ENCODE data around the gene DHFR2. TPM values are rescaled to one million over a fixed set of nuclear protein-coding genes. Genes with fewer than 3 reads are reported as not detected.
"Not testable (repeated sequence)": the region's sequence is repeated elsewhere in the genome, so short reads cannot be mapped to it uniquely, and the experiment has no call there.

The DHFR2 gene
- total and polyA plus RNA-seq, 9 donors, result 4.6 to 13.9 (median 8.7) TPM

DNA sequence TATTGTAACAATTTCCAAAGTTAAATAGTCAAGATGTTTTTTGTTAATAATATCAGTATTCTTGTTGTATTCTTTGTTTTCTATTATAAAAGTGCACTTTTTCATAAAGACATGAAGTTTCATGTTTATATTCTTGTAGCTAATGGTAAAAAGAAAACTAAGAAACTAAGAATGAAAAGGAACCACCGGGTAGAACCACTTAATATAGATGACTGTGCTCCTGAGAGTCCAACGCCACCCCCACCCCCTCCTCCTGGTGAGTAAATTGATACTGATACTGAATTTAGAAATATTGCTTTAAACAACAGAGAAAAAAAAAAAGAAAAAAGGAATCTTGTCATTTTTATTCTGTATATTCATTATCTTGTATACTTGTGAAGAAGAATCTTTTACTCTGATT is 13.4 kb downstream of the DHFR2 start:
- H3K27me3 ChIP-seq, result no peaks in the 10 kb centered on the region
- TF ChIP-seq, protein P1, sequence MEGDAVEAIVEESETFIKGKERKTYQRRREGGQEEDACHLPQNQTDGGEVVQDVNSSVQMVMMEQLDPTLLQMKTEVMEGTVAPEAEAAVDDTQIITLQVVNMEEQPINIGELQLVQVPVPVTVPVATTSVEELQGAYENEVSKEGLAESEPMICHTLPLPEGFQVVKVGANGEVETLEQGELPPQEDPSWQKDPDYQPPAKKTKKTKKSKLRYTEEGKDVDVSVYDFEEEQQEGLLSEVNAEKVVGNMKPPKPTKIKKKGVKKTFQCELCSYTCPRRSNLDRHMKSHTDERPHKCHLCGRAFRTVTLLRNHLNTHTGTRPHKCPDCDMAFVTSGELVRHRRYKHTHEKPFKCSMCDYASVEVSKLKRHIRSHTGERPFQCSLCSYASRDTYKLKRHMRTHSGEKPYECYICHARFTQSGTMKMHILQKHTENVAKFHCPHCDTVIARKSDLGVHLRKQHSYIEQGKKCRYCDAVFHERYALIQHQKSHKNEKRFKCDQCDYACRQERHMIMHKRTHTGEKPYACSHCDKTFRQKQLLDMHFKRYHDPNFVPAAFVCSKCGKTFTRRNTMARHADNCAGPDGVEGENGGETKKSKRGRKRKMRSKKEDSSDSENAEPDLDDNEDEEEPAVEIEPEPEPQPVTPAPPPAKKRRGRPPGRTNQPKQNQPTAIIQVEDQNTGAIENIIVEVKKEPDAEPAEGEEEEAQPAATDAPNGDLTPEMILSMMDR (IDR thresholded peaks at IDR 0.05), result no peak
- TF ChIP-seq EP300 (IDR thresholded peaks at IDR 0.05) (no peak), POLR2A (IDR thresholded peaks at IDR 0.05) (no peak)
- 94 to 99% (median 94%) methylated on average over 2 of the region's 2 CpGs for WGBS, 3 donors
- intact Hi-C loops (cut with DNase I), result no loop called here
- H3K4me3 ChIP-seq, result no peak overlapping the region
- DNase-seq, result no peak
- no peaks in the 10 kb centered on the region for H3K36me3 ChIP-seq
- no peaks in the 10 kb centered on the region for H3K4me1 ChIP-seq (ENCODE audit: insufficient read depth)
- no peaks in the 10 kb centered on the region for H3K9me3 ChIP-seq
- H3K27ac ChIP-seq, result no peak overlapping the region

DNA sequence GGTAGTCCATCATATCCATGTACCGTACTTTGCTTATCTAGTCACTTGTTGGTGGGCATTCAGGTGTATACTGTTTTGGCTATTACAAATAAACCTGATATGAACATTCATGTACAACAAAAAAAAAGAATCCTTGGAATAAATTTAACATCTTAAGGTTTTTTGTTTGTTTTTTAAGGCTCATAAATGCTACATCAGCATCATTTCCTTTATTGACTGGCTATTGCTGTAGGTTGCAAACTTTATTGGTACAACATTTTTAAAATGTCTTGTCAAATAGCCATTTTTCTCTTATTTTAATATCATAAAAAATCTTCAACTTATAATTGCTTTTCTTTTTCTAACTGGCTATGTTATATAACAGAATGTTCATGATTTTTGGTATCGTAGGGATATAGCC is 16.2 kb downstream of the DHFR2 start:
- H3K36me3 ChIP-seq, result no peaks in the 10 kb centered on the region
- no peaks in the 10 kb centered on the region for H3K27me3 ChIP-seq
- H3K27ac ChIP-seq, result no peak overlapping the region
- H3K4me1 ChIP-seq (ENCODE audit: insufficient read depth), result no peaks in the 10 kb centered on the region
- no peak for DNase-seq
- no peaks in the 10 kb centered on the region for H3K9me3 ChIP-seq
- no peak overlapping the region for H3K4me3 ChIP-seq
- no peak for TF ChIP-seq POLR2A (IDR thresholded peaks at IDR 0.05)
- TF ChIP-seq, protein P1 (IDR thresholded peaks at IDR 0.05), result no peak
- TF ChIP-seq EP300 (IDR thresholded peaks at IDR 0.05), result no peak
- intact Hi-C loops (cut with DNase I), result no loop called here
- 95 to 97% (median 97%) methylated on average over 2 of the region's 2 CpGs for WGBS, 3 donors

DNA sequence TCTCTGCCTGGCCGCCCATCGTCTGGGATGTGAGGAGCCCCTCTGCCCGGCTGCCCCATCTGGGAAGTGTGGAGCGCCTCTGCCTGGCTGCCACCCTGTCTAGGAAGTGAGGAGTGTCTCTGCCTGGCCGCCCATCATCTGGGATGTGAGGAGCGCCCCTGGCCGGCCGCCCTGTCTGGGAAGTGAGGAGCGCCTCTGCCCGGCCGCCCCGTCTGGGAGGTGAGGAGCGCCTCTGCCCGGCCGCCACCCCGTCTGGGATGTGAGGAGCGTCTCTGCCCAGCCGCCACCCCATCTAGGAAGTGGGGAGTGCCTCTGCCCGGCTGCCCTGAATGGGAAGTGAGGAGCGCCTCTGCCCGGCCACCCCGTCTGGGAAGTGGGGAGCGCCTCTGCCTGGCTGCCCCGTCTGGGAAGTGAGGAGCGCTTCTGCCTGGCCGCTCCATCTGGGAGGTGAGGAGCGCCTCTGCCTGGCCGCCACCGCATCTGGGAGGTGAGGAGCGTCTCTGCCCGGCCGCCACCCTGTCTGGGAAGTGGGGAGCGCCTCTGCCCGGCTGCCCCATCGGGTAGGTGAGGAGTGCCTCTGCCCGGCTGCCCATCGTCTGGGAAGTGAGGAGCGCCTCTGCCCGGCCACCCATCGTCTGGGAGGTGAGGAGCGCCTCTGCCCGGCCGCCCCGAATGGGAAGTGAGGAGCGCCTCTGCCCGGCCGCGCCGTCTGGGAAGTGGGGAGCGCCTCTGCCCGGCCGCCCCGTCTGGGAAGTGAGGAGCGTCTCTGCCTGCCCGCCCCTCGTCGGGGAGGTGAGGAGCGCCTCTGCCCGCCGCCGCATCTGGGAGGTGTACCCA is 18.4 kb downstream of the DHFR2 start:
- H3K27ac ChIP-seq; H3K4me1 ChIP-seq (ENCODE audit: insufficient read depth); intact Hi-C loops (cut with DNase I); H3K36me3 ChIP-seq; H3K4me3 ChIP-seq; H3K9me3 ChIP-seq; H3K27me3 ChIP-seq: not testable (repeated sequence)
- peak in 1 of 5 donors; percentile 9 for DNase-seq
- 95 to 99% (median 97%) methylated on average over 57 to 61 of the region's 61 CpGs for WGBS, 3 donors

DNA sequence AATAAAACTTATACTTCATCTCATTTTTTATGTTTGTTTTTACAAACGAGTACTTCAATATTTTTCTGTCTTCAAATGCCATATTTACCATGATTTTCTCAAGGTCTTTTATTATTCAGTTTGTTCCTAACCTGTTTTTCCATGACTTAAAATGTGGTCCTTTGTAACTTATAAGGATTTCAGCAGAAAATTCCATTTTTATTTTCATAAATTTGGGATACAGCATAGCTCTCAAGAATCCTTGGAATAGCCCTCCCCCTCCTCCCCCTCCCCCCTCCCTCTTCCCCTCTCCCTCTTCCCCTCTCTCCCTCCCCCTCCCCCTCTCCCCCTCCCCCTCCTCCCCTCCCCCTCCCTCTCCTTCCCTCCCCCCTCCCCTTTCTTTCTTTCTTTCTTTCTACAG is 19.4 kb downstream of the DHFR2 start:
- 66 to 73% (median 70%) methylated on average over 1 of the region's 1 CpG for WGBS, 3 donors
- no peak overlapping the region for H3K27ac ChIP-seq
- no peaks in the 10 kb centered on the region for H3K36me3 ChIP-seq
- no peak for DNase-seq
- H3K4me3 ChIP-seq, result no peak overlapping the region
- intact Hi-C loops (cut with DNase I), result no loop called here
- TF ChIP-seq, protein P1 (IDR thresholded peaks at IDR 0.05), result no peak
- no peak for TF ChIP-seq EP300 (IDR thresholded peaks at IDR 0.05)
- TF ChIP-seq POLR2A (IDR thresholded peaks at IDR 0.05), result no peak
- H3K9me3 ChIP-seq, result no peaks in the 10 kb centered on the region
- H3K4me1 ChIP-seq (ENCODE audit: insufficient read depth), result no peaks in the 10 kb centered on the region
- no peaks in the 10 kb centered on the region for H3K27me3 ChIP-seq

DNA sequence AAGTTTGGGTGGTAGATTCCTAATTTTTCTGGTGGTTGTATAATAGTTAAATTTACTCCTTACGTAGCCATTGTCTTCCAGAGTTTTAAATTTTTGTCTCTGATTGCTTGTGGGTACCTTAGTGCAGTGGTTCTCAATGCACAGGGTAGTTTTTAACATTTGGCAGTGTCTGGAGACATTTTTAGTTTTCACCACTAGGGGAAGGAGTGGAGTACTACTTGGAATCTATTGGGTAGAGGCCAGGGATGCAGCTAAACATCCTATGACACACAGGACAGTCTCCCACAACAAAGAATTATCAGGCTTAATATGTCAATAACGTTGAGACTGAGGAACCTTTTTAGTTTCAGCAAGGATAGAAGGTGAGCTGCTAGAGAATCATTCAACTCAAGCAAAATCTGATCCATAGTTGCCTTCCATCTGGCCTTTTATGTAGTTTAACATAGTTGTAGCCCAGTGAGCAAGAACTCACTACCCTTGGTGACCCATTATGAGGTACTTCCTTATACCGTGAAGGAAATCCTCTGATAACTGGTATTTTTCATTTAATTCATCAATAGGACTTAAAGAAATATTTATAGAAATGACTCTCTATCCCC is 25.7 kb downstream of the DHFR2 start:
- Histone ChIP-seq H3K36me3 (no peaks in the 10 kb centered on the region), H3K4me3 (no peak overlapping the region), H3K27ac (no peak overlapping the region), H3K4me1 (ENCODE audit: insufficient read depth) (no peaks in the 10 kb centered on the region), H3K9me3 (no peaks in the 10 kb centered on the region), H3K27me3 (no peaks in the 10 kb centered on the region)
- no peak for TF ChIP-seq POLR2A (IDR thresholded peaks at IDR 0.05)
- no peak for TF ChIP-seq EP300 (IDR thresholded peaks at IDR 0.05)
- TF ChIP-seq, protein P1 (IDR thresholded peaks at IDR 0.05), result no peak
- 87 to 88% (median 88%) methylated on average over 3 of the region's 3 CpGs for WGBS, 3 donors
- intact Hi-C loops (cut with DNase I), result no loop called here
- no peak for DNase-seq
